Mucosa of stomach (tissue), 1 donor: ENCODE data around the gene RGS7.
"Not testable (repeated sequence)": the region's sequence is repeated elsewhere in the genome, so short reads cannot be mapped to it uniquely, and the experiment has no call there.

ENCODE experiments used
- H3K27me3 ChIP-seq: one replicate; pipeline ENCODE4 v1.7.0; 2013; ENCODE audit warnings: mild to moderate bottlenecking, low read length; ENCODE audit not compliant: control insufficient read depth, insufficient read depth
- H3K36me3 ChIP-seq: one replicate; pipeline ENCODE4 v1.7.0; 2013; ENCODE audit warnings: low read length; ENCODE audit not compliant: control insufficient read depth, insufficient read depth
- H3K4me1 ChIP-seq: one replicate; pipeline ENCODE4 v1.7.0; 2013; ENCODE audit warnings: mild to moderate bottlenecking, low read length; ENCODE audit not compliant: control insufficient read depth, insufficient read depth
- H3K4me3 ChIP-seq: one replicate; pipeline ENCODE4 v1.7.0; 2013; ENCODE audit warnings: low read length
- H3K9ac ChIP-seq: one replicate; pipeline ENCODE4 v1.7.0; 2013; ENCODE audit warnings: mild to moderate bottlenecking, low read length, moderate library complexity
- H3K9me3 ChIP-seq: one replicate; pipeline ENCODE4 v1.7.0; 2013; ENCODE audit warnings: mild to moderate bottlenecking, low read length, moderate library complexity; ENCODE audit not compliant: control insufficient read depth
- donor health status: Pancreatic carcinoma.

Gene RGS7

DNA sequence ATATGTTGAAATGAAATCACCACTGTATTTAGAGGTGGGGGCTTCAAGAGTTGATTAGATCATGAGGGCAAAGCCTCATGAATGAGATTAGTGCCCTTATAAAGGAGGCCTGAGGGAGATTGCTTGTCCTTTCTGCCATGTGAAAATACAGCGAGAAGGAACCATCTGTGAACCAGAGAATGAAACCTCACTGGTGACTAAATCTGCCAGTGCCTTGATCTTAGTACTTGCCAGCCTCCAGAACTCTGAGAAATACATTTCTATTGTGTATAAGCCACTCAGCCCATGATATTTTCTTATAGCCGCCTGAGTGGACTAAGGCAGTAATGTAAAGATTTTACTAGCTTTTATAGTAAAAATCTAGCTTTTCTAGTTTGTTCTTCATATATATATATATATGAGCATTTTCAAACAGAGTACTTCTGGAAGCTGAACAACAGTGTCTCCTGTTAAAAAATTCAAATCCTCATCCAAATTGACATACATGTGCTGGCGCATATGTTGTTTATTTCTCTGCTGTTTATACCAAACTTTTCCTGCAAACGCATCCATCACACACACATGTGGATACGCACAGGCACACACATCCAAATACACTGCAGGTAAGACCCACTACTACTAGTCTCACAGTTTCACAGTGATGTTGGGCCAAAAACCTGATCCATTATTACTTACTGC, 213.1 kb downstream of the RGS7 start:
- Histone ChIP-seq H3K9ac (no peak overlapping the region), H3K36me3 (no peaks in the 10 kb centered on the region), H3K27me3 (no peaks in the 10 kb centered on the region), H3K9me3 (no peaks in the 10 kb centered on the region), H3K4me3 (no peak overlapping the region), H3K4me1 (peaks cover 6% of the 10 kb centered on the region)

- no peak overlapping the region for H3K4me3 ChIP-seq
- H3K9ac ChIP-seq, result no peak overlapping the region
- no peaks in the 10 kb centered on the region for H3K9me3 ChIP-seq
- no peaks in the 10 kb centered on the region for H3K27me3 ChIP-seq
- H3K4me1 ChIP-seq, result peaks cover 6% of the 10 kb centered on the region
- no peaks in the 10 kb centered on the region for H3K36me3 ChIP-seq
Observed at GRCh38 chr1:241142493-241142892, 214.5 kb downstream of the RGS7 start.

GRCh38 chr1:241141646-241142045, 215.4 kb downstream of the RGS7 start:
- H3K4me1 ChIP-seq, H3K9ac ChIP-seq, H3K36me3 ChIP-seq, H3K27me3 ChIP-seq, H3K4me3 ChIP-seq, H3K9me3 ChIP-seq: not testable (repeated sequence)

GRCh38 chr1:241140670-241141069, 216.3 kb downstream of the RGS7 start:
- Histone ChIP-seq H3K9ac (no peak overlapping the region), H3K9me3 (no peaks in the 10 kb centered on the region), H3K4me1 (peaks cover 6% of the 10 kb centered on the region), H3K27me3 (no peaks in the 10 kb centered on the region), H3K36me3 (no peaks in the 10 kb centered on the region), H3K4me3 (no peak overlapping the region)

DNA sequence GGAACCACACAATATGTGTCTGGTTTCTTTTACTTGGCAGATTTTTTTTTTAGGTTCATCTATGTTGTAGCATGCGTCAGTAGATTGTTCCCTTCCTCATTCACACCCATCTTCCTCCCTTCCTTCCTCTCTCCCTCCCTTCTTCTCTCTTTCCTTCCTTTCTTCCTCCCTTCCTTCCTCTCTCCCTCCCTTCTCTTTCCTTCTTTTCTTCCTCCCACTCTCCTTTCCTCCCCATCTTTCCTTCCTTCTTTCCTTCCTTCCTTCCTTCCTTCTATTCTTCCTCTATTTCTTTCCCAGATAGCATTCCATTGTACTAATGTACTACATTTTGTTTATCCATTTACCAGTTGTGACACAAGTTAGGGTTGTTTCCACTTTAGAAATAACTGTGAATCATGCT, 218.0 kb downstream of the RGS7 start:
- H3K27me3 ChIP-seq, result no peaks in the 10 kb centered on the region
- no peaks in the 10 kb centered on the region for H3K36me3 ChIP-seq
- H3K4me1 ChIP-seq, result peaks cover 6% of the 10 kb centered on the region
- H3K9me3 ChIP-seq, result no peaks in the 10 kb centered on the region
- no peak overlapping the region for H3K9ac ChIP-seq
- H3K4me3 ChIP-seq, result no peak overlapping the region

DNA sequence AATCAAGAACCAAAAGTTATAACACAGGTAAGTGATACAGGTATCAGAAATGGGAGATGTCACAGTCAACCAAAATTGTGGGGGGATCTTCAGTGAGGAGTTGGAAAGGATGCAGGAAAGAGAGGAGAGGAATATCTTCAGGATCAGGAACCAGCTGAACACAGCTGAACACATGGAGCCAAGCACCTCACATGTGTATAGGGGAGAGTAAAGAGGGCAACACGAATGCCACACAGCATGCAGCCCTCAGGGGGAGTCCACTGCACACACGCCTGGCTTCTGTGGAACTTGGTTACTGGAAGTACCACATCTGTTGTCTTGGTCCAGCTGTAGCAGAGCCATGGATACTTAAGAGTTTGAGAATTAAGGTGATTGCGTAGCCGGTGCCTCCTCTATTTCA, 218.8 kb downstream of the RGS7 start:
- H3K27me3 ChIP-seq, result no peaks in the 10 kb centered on the region
- no peak overlapping the region for H3K9ac ChIP-seq
- H3K36me3 ChIP-seq, result no peaks in the 10 kb centered on the region
- H3K4me3 ChIP-seq, result no peak overlapping the region
- peaks cover 6% of the 10 kb centered on the region for H3K4me1 ChIP-seq
- no peaks in the 10 kb centered on the region for H3K9me3 ChIP-seq

DNA sequence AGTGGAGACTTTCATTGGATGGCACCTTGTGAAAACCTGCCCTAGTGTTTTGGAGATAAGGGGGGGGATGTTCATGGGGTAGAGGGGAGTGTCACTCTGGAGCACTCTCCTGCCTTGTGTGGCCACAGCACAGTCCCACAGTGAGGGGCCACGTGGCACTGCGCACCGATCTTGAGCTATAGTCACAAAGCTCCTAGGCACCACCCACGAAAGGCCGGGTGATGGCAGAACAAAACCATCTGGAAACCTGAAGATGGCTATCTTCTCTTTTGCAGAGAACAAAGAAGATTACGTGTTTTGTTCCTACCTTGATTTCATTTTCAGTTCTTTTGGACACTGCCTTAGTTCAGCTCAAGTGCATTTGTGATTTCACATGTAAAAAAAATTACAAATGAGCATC, 220.6 kb downstream of the RGS7 start:
- no peaks in the 10 kb centered on the region for H3K36me3 ChIP-seq
- H3K4me3 ChIP-seq, result no peak overlapping the region
- no peaks in the 10 kb centered on the region for H3K27me3 ChIP-seq
- H3K4me1 ChIP-seq, result peaks cover 3% of the 10 kb centered on the region
- H3K9me3 ChIP-seq, result no peaks in the 10 kb centered on the region
- no peak overlapping the region for H3K9ac ChIP-seq

DNA sequence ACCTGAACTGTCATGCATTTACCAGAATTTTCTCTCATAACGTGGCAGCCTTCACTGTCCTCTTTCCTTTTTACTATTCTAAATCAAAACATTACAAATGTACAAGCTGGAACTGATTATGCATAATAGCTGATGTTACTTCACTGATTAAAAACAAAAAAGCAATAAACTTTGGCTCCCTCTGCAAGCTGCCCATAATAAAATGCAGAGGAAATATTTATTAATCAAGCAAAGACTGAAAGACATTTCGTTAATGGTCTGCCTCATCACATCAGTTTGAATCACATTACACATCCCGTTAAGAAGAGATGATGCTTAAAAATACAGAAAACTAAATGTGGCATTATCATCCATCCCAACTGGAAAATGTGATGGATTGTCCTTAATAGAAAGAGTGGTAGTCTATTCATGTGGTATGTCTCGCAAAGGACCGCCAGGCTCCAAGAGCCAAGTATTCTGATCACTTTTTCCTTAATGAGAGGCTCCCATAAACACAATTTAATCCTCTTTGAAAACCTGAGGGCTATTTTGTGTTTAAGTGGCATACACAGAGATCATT, 225.3 kb downstream of the RGS7 start:
- Histone ChIP-seq H3K4me1 (no peaks in the 10 kb centered on the region), H3K27me3 (no peaks in the 10 kb centered on the region), H3K4me3 (no peak overlapping the region), H3K9ac (no peak overlapping the region), H3K9me3 (no peaks in the 10 kb centered on the region), H3K36me3 (no peaks in the 10 kb centered on the region)

DNA sequence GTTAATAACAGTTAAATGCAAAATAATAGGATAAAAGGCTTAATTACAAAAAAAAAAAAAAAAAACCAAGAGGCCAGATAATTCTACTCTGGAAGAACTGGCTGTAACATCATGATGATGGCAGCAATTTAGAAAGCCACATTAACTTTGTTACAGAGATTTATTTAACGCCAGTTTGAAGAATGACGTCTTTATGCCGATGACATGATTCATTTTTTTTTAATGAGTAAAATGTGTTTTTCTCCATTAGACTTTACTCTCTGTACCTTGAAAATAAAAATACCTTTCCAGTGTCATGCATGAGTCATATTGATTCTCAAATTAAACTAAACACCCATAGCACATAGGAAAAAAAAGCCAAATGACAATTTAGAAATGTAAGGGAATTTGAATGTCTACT, 226.1 kb downstream of the RGS7 start:
- Histone ChIP-seq H3K9ac (no peak overlapping the region), H3K4me1 (no peaks in the 10 kb centered on the region), H3K36me3 (no peaks in the 10 kb centered on the region), H3K27me3 (no peaks in the 10 kb centered on the region), H3K4me3 (no peak overlapping the region), H3K9me3 (no peaks in the 10 kb centered on the region)

GRCh38 chr1:241129207-241129960, 227.6 kb downstream of the RGS7 start:
- Histone ChIP-seq H3K9ac (no peak overlapping the region), H3K4me3 (no peak overlapping the region), H3K9me3 (no peaks in the 10 kb centered on the region), H3K27me3 (no peaks in the 10 kb centered on the region), H3K36me3 (no peaks in the 10 kb centered on the region), H3K4me1 (no peaks in the 10 kb centered on the region)

DNA sequence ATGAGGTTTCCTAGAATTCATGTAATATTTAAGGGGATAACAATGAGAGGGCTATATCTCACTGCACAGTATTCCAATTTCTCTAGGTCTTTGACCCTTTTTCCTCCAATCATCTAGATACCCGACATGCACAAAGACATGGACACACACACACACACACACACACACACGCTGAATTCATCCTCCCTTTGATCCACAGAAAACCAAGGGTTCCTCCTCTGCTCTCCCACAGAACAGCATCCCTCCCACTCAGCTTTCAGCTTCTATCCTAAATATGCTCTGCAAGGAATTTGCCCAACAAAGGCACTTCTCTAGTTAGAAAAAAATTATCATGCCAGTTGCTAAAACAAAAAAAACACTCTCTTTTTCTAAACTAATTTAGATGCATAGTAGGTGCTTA, 231.7 kb downstream of the RGS7 start:
- H3K27me3 ChIP-seq, result no peaks in the 10 kb centered on the region
- H3K4me1 ChIP-seq, result no peaks in the 10 kb centered on the region
- H3K4me3 ChIP-seq, result no peak overlapping the region
- H3K9me3 ChIP-seq, result no peaks in the 10 kb centered on the region
- H3K9ac ChIP-seq, result no peak overlapping the region
- H3K36me3 ChIP-seq, result no peaks in the 10 kb centered on the region

DNA sequence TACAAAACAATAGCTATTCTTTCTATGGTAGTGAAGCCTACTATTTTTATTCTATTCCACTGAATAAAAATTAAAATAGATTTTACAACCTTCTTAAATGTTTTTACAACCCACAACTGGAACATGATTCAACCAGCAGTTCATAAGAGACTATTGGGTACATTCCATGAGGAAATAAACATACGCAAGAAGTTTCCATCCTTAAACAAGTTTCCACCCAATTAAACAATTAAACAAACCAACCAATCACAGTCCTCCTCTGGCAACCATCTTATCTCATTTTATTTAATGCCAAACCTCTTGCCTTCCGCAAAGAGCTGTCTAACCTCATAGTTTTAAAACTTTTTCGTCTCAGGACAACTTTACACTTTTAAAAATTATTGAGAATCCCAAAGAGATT, 239.0 kb downstream of the RGS7 start:
- peaks cover 14% of the 10 kb centered on the region for H3K4me1 ChIP-seq
- H3K9ac ChIP-seq, result no peak overlapping the region
- H3K4me3 ChIP-seq, result no peak overlapping the region

More for the DNA sequence above, 239.0 kb downstream of the RGS7 start:
- Histone ChIP-seq H3K27me3 (no peaks in the 10 kb centered on the region), H3K9me3 (no peaks in the 10 kb centered on the region), H3K36me3 (no peaks in the 10 kb centered on the region)
